ENCODE results near the gene EXOC3L4.

DNA sequence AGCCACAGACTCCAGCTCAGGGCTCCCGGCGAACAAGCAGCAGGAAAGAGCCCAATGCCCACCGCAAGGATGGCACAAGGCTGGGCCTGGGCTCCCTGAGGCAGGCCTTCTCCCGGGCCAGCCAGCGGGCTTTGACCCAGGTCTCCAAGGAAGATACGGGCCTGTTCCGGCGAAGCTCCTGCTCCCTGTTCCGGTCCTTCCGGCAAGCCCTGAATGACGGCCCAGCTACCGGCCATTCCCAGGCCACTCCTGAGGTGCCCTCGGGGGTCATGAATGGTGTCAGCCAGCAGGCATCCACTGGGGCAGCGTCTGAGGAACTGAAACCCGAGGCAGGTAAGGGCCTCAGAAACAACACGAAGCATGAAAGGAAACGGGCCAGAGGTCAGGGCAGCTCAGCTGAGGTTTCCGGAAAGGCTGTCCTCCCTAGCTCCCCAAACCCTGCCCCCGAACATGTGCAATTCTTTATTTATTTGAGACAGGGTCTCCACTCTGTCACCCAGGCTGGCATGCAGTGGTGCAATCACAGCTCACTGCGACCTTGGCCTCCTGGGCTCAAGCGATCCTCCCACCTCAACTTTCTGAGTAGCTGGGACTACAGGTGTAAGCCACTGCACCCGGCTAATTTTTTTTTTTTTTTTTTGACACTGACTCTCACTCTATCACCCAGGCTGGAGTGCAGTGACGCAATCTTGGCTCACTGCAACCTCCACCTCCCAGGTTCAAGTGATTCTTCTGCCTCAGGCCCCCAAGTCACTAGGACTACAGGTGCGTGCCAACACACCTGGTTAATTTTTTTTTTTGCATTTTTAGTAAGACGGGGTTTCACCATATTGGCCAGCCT, 6.0 kb downstream of the EXOC3L4 start:
- TF ChIP-seq, protein P1, sequence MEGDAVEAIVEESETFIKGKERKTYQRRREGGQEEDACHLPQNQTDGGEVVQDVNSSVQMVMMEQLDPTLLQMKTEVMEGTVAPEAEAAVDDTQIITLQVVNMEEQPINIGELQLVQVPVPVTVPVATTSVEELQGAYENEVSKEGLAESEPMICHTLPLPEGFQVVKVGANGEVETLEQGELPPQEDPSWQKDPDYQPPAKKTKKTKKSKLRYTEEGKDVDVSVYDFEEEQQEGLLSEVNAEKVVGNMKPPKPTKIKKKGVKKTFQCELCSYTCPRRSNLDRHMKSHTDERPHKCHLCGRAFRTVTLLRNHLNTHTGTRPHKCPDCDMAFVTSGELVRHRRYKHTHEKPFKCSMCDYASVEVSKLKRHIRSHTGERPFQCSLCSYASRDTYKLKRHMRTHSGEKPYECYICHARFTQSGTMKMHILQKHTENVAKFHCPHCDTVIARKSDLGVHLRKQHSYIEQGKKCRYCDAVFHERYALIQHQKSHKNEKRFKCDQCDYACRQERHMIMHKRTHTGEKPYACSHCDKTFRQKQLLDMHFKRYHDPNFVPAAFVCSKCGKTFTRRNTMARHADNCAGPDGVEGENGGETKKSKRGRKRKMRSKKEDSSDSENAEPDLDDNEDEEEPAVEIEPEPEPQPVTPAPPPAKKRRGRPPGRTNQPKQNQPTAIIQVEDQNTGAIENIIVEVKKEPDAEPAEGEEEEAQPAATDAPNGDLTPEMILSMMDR (IDR thresholded peaks at IDR 0.05): no peak
- no peak for TF ChIP-seq ZFX (IDR thresholded peaks at IDR 0.05; ENCODE audit: borderline replicate concordance)
